Measurements from ENCODE around the gene WARS2. TPM values are rescaled to one million over a fixed set of nuclear protein-coding genes. Genes with fewer than 3 reads are reported as not detected.

Gene WARS2
- total and polyA plus RNA-seq, 8 donors = 3.5 to 48.4 (median 9.5) TPM

- peaks cover 11 to 35% (median 24%) of the 10 kb centered on the region in 4 donors for H3K4me1 ChIP-seq
- WGBS, 5 donors = 15 to 24% (median 22%) methylated on average over 4 of the region's 4 CpGs
- no peak overlapping the region for H3K4me3 ChIP-seq
- H3K27ac ChIP-seq = no peak overlapping the region
- intact Hi-C loops (cut with DNase I; ENCODE audit: low total_unique reads) = no loop called here
- H3K36me3 ChIP-seq = no peaks in the 10 kb centered on the region
- no peak for DNase-seq
- TF ChIP-seq POLR2AphosphoS5 (IDR thresholded peaks at IDR 0.05) = no peak
- H3K9me3 ChIP-seq = peaks cover 0 to 20% (median 3%) of the 10 kb centered on the region in 4 donors
- H3K27me3 ChIP-seq = peaks cover 51 to 100% (median 100%) of the 10 kb centered on the region in 3 donors
Observed at GRCh38 chr1:118991448-118991847, 149.0 kb downstream of the WARS2 start.

- intact Hi-C loops (cut with DNase I; ENCODE audit: low total_unique reads) = no loop called here
- no peak overlapping the region for H3K4me3 ChIP-seq
- 44 to 52% (median 46%) methylated on average over 8 of the region's 8 CpGs for WGBS, 5 donors
- H3K4me1 ChIP-seq = peaks cover 16 to 43% (median 27%) of the 10 kb centered on the region in 4 donors
- H3K9me3 ChIP-seq = peaks cover 0 to 26% (median 3%) of the 10 kb centered on the region in 4 donors
- H3K27ac ChIP-seq = no peak overlapping the region
- DNase-seq = no peak
- TF ChIP-seq POLR2A (IDR thresholded peaks at IDR 0.05) (no peak), EP300 (IDR thresholded peaks at IDR 0.05) (no peak), CTCF (IDR thresholded peaks at IDR 0.05) (no peak), POLR2AphosphoS5 (IDR thresholded peaks at IDR 0.05) (no peak)
- no peaks in the 10 kb centered on the region for H3K36me3 ChIP-seq
- H3K27me3 ChIP-seq = peaks cover 51 to 100% (median 100%) of the 10 kb centered on the region in 3 donors
Observed at GRCh38 chr1:118990513-118991152, 149.8 kb downstream of the WARS2 start.

GRCh38 chr1:118989878-118990378 lies 150.5 kb downstream of the WARS2 start:
- Histone ChIP-seq H3K36me3 (no peaks in the 10 kb centered on the region), H3K27ac (no peak overlapping the region), H3K9me3 (peaks cover 0 to 26% (median 7%) of the 10 kb centered on the region in 4 donors), H3K4me1 (peaks cover 19 to 50% (median 32%) of the 10 kb centered on the region in 4 donors), H3K4me3 (no peak overlapping the region), H3K27me3 (peaks cover 58 to 100% (median 100%) of the 10 kb centered on the region in 3 donors)
- no peak for DNase-seq
- TF ChIP-seq CTCF (IDR thresholded peaks at IDR 0.05) = no peak
- no peak for TF ChIP-seq EP300 (IDR thresholded peaks at IDR 0.05)
- no peak for TF ChIP-seq POLR2AphosphoS5 (IDR thresholded peaks at IDR 0.05)
- no peak for TF ChIP-seq POLR2A (IDR thresholded peaks at IDR 0.05)
- 9 to 25% (median 18%) methylated on average over 21 to 22 of the region's 22 CpGs for WGBS, 5 donors
- intact Hi-C loops (cut with DNase I; ENCODE audit: low total_unique reads) = no loop called here

- no peak for TF ChIP-seq EP300 (IDR thresholded peaks at IDR 0.05)
- TF ChIP-seq POLR2A (IDR thresholded peaks at IDR 0.05) = no peak
- no peak for TF ChIP-seq CTCF (IDR thresholded peaks at IDR 0.05)
- TF ChIP-seq POLR2AphosphoS5 (IDR thresholded peaks at IDR 0.05) = no peak
- Histone ChIP-seq H3K27me3 (peaks cover 59 to 100% (median 100%) of the 10 kb centered on the region in 3 donors), H3K4me1 (peaks cover 23 to 57% (median 39%) of the 10 kb centered on the region in 4 donors), H3K4me3 (no peak overlapping the region), H3K36me3 (no peaks in the 10 kb centered on the region), H3K27ac (no peak overlapping the region), H3K9me3 (peaks cover 0 to 30% (median 7%) of the 10 kb centered on the region in 4 donors)
- no peak for DNase-seq
- intact Hi-C loops (cut with DNase I; ENCODE audit: low total_unique reads) = no loop called here
- 14 to 20% (median 16%) methylated on average over 43 to 44 of the region's 44 CpGs for WGBS, 5 donors
Observed at GRCh38 chr1:118989006-118989815, 151.2 kb downstream of the WARS2 start.
